Measurements from ENCODE around the gene NRP2.

The NRP2 gene

DNA sequence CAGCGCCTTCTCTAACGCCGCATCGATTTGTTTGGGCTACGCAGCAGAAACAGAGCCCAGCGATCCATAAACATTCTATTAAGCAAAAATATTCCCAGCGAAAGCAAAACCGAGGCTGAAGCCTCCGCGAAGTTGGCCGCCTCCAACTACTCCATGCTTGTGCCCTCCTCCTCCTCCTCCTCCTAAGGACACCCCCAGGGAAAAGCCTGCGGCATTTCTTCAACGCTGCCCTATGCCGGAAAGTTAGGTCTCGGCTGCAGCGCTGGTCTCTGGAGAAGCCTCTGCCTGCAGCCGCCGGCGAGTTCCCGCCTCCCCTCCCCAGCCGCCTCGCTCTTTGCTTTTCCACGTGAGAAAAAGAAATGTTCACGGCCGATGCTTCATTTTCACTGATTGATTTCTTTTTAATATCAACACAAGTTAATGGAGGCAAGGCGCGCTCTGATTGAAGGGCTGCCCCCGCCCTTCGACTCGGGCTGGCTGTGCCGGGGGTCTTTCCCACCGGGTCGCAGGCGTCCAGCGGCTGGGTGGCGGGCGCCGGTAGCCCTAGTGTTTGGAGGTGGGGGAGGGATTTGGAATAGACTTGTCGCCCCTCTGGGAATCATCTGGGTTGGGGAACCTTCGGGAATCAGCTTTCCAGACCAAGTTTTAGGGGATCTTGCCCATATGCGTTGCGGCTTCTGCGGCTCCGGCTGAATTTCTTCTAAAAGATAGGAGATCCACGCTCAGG lies 3.9 kb downstream of the NRP2 start:
- Histone ChIP-seq H3K27me3 (ENCODE audit: low read depth) (no peaks in the 10 kb centered on the region), H3K4me1 (peaks cover 3% of the 10 kb centered on the region), H3K9me3 (no peaks in the 10 kb centered on the region), H3K4me3 (no peak overlapping the region), H3K36me3 (replicated peaks) (no peaks in the 10 kb centered on the region)
- in situ Hi-C loops (cut with MboI; ENCODE audit: low sequenced_read_pairs), result loop anchor here (25.0 kb wide), 2 partner anchors 824 to 1374 kb away; no protein-coding TSS in a partner anchor
- no peak for DNase-seq (ENCODE audit: low spot score in 2 of 2)

DNA sequence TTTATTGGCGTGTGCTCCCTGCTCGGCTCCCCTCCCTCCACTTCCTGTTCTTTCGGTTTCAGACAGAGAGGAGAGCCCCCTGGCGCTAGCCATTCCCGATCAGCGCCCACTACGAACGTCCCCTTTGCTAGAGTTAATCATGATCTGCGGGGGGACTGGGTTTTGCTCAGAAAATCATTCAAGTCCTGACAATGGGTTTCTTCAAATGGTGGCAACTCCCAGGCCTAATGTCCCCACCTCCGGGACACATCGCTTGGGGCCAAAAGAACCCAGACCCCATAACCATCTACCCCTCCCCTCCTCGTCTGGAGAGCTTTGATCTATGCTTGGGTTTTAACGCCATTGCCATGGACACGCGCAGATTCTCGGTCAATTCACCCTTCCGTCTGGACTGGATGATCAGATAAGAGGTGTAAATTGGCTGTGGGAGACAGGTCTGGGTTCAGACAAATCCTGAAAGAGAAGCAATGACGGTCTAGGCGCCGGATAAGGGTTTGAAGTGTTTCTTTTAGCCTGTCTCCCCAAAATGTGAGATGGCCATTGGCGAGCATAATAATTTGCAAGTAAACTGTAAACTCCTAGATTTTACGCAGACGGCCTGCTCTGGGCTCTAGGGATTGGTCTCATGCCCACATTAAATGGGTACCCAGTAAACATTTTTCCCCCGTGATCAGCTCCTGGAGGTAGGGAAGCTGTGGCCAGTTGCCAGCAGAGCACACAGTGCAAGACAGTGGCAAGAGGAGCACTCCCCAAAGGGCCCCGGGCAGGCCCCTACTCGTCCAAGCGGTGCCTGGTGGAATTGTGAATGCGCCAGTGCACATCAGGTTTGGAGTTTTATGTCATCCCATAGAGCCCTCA lies 4.7 kb downstream of the NRP2 start:
- H3K27me3 ChIP-seq (ENCODE audit: low read depth), result no peaks in the 10 kb centered on the region
- in situ Hi-C loops (cut with MboI; ENCODE audit: low sequenced_read_pairs), result loop anchor here (25.0 kb wide), 2 partner anchors 825 to 1375 kb away; no protein-coding TSS in a partner anchor
- H3K4me1 ChIP-seq, result peaks cover 3% of the 10 kb centered on the region
- no peak overlapping the region for H3K4me3 ChIP-seq
- no peaks in the 10 kb centered on the region for H3K36me3 ChIP-seq (replicated peaks)
- no peaks in the 10 kb centered on the region for H3K9me3 ChIP-seq
- no peak for DNase-seq (ENCODE audit: low spot score in 2 of 2)

DNA sequence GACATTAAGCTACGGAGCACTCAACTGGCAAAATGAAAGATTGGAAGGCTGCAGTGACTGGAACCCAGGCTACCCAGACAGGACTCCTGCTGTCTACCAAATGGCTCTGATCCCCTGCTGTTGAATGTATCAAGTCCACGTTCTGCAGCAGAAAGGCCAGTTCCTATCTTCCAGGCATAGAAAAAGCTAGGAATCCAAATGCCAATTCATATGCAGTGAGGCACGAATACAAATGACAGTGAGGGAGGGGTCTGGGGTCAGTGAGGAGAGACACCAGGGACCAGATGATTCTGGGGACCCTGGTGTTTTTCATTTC lies 5.3 kb downstream of the NRP2 start:
- Histone ChIP-seq H3K4me3 (no peak overlapping the region), H3K4me1 (peaks cover 2% of the 10 kb centered on the region), H3K27me3 (ENCODE audit: low read depth) (no peaks in the 10 kb centered on the region), H3K36me3 (replicated peaks) (no peaks in the 10 kb centered on the region), H3K9me3 (no peaks in the 10 kb centered on the region)
- in situ Hi-C loops (cut with MboI; ENCODE audit: low sequenced_read_pairs), result loop anchor here (25.0 kb wide), 2 partner anchors 825 to 1375 kb away; no protein-coding TSS in a partner anchor
- no peak for DNase-seq (ENCODE audit: low spot score in 2 of 2)

DNA sequence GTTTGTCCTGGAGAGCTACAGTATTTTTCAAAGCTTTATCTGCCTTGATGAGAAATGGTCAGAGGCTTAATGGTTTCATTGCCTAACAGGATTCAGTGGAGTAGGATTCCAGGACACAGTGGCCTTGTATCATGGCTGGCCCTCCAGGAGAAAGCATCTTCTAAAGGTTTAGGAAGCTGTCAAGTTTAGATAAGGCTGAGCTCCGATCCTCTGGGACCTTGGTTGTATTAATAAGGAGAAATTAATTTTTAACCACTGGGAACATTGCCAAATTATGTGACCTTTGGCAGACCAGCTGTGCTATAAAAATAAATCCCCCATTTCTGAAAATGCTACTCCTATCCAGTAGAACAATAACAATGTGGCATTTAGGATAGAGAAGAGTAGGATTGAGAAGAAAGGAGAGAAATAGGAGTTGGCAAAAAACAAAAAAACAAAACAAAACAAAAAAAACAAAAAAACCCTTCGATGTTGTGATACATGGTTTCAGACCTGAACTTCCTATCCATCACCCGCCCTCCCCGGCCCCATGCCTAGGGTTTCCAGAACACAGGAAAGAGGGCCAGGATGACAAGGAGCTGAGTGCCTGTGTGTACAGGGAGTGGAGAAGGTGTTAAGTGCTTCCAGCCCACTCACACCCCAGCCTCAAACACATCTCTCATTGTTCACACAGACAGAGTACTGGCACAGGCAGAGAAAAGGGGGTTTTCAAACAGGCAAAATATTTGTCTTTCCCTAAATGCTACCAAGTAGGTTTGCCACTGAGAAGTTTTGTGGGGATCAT lies 6.3 kb downstream of the NRP2 start:
- no peaks in the 10 kb centered on the region for H3K9me3 ChIP-seq
- no peak overlapping the region for H3K4me3 ChIP-seq
- no peaks in the 10 kb centered on the region for H3K4me1 ChIP-seq
- no peaks in the 10 kb centered on the region for H3K36me3 ChIP-seq (replicated peaks)
- in situ Hi-C loops (cut with MboI; ENCODE audit: low sequenced_read_pairs), result loop anchor here (25.0 kb wide), 2 partner anchors 826 to 1376 kb away; no protein-coding TSS in a partner anchor
- no peaks in the 10 kb centered on the region for H3K27me3 ChIP-seq (ENCODE audit: low read depth)
- no peak for DNase-seq (ENCODE audit: low spot score in 2 of 2)

DNA sequence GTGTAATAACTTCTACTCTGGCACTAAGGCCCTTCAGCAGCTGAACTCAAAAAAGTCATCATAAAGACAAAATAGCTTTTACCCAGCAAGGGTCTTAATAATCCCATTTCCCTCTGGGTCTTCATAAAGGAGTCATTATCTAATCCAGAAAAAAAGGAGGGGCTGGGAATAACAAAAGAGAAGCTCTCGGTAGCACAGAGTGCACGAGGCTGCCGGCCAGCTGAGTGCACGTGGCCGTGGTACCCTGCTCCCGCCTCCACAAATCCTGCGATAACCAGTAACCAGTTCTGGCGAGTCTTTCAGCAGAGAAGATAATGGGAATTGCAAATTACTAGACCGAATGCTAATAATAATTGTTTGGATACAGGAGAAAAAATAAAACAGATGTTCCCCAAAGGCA lies 7.5 kb downstream of the NRP2 start:
- Histone ChIP-seq H3K4me1 (no peaks in the 10 kb centered on the region), H3K4me3 (no peak overlapping the region), H3K36me3 (replicated peaks) (no peaks in the 10 kb centered on the region), H3K9me3 (no peaks in the 10 kb centered on the region), H3K27me3 (ENCODE audit: low read depth) (no peaks in the 10 kb centered on the region)
- in situ Hi-C loops (cut with MboI; ENCODE audit: low sequenced_read_pairs), result loop anchor here (25.0 kb wide), 2 partner anchors 828 to 1378 kb away; no protein-coding TSS in a partner anchor
- DNase-seq (ENCODE audit: low spot score in 2 of 2), result no peak

DNA sequence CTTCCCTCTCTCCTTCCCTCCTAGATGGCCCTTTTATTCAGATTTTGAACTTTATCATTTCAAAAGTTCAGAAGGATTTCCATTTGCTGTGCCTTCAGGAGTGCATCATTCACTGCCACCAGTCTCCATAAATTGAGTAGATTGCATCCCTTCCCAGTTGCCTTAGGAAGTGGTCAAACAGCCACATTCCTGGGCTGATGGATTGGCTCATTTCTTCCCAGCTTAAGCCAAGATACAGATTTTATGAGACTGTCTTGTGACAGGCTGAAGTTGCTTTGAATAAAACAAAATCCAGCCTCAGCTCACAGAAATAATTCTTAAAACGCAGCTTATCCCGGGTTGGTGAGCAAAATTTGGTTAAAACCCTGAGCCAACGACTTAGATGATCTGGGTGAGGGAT lies 9.8 kb downstream of the NRP2 start:
- Histone ChIP-seq H3K36me3 (replicated peaks) (no peaks in the 10 kb centered on the region), H3K4me3 (no peak overlapping the region), H3K27me3 (ENCODE audit: low read depth) (no peaks in the 10 kb centered on the region), H3K9me3 (no peaks in the 10 kb centered on the region), H3K4me1 (no peaks in the 10 kb centered on the region)
- DNase-seq (ENCODE audit: low spot score in 2 of 2), result no peak
- in situ Hi-C loops (cut with MboI; ENCODE audit: low sequenced_read_pairs), result loop anchor here (25.0 kb wide), 2 partner anchors 830 to 1380 kb away; no protein-coding TSS in a partner anchor

DNA sequence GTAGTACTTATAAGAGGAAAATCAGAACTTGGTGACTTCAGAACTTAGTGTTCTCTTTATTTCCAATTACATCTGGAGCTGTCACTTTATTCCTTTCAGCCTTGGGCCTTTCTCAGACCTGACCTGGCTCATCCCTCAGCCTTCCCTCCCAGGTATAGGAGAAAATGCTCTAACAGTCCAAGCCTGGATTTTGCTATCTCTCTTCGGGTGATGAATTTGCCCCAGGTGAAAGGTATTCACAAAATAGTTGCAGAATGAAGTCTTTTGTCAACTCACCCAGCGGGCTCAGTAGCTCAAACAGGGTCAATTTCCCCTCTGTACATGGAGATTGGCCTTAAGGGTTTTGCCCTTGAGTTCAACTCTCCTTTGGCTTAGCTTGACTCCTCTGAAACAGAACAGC lies 12.0 kb downstream of the NRP2 start:
- DNase-seq (ENCODE audit: low spot score in 2 of 2), result no peak
- in situ Hi-C loops (cut with MboI; ENCODE audit: low sequenced_read_pairs), result loop anchor here (25.0 kb wide), 2 partner anchors 832 to 1382 kb away; no protein-coding TSS in a partner anchor
- H3K4me3 ChIP-seq, result no peak overlapping the region
- no peaks in the 10 kb centered on the region for H3K36me3 ChIP-seq (replicated peaks)
- H3K27me3 ChIP-seq (ENCODE audit: low read depth), result no peaks in the 10 kb centered on the region
- H3K9me3 ChIP-seq, result no peaks in the 10 kb centered on the region
- peaks cover 3% of the 10 kb centered on the region; the same call in 1 of the 2 replicates for H3K4me1 ChIP-seq

DNA sequence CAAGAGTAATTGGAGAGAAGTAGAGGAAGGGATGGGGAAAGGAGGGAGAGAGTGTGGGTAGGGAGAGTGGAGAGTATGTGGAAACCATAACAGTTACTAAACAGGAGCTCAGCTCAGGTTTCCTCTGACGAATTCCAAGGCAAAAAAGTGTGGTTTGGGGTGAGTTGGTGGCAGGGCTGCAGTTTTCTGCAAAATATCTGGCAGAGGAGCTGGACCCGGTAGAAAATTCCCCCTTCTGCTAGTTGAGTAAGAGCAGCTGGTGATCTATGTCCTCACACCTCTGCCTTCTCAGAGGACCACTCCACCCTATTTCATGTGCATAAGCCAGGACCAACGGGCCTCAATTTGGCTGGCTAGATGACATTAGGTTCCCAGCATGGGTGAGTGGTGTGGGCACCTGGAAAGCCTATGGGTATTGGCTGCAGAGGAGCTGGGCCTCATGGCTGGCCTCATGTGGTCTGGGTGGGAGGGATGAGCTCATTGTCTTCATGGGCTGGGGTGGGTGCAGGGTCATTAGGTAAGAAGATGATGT lies 13.2 kb downstream of the NRP2 start:
- Histone ChIP-seq H3K36me3 (replicated peaks) (no peaks in the 10 kb centered on the region), H3K4me3 (no peak overlapping the region), H3K4me1 (peaks cover 4% of the 10 kb centered on the region; the same call in 1 of the 2 replicates), H3K9me3 (no peaks in the 10 kb centered on the region), H3K27me3 (ENCODE audit: low read depth) (no peaks in the 10 kb centered on the region)
- in situ Hi-C loops (cut with MboI; ENCODE audit: low sequenced_read_pairs), result loop anchor here (25.0 kb wide), 2 partner anchors 833 to 1383 kb away; no protein-coding TSS in a partner anchor
- no peak for DNase-seq (ENCODE audit: low spot score in 2 of 2)

DNA sequence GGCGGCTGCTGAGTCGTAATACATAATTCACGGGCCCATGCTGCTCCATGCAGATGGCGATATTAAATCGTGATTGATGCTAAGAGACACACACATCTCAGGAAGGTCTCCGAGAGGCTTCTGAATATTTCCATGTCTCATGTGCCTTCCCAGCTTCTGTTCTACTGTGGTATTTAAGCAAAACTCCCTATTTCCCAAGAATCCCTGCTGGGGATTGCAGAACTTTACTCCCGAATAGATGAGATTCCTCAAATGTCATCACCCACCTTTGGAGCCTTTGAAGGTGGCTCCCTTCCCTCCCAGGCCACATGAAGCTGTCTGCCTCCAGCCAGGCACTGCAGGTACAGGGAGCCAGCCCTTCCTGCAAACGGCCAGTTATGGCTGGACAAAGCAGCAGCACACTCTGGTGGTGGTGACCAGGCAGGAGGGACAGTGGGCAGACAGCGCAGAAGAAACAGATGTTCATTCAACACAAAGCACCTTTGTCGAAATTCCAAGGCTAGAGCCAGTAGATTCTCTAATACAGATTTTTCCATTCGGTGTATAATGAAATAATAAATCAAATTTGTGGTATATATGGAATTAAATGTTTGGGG lies 14.1 kb downstream of the NRP2 start:
- no peaks in the 10 kb centered on the region for H3K27me3 ChIP-seq (ENCODE audit: low read depth)
- no peaks in the 10 kb centered on the region for H3K9me3 ChIP-seq
- in situ Hi-C loops (cut with MboI; ENCODE audit: low sequenced_read_pairs), result loop anchor here (25.0 kb wide), 2 partner anchors 834 to 1384 kb away; no protein-coding TSS in a partner anchor
- peaks cover 4% of the 10 kb centered on the region; the same call in 1 of the 2 replicates for H3K4me1 ChIP-seq
- H3K36me3 ChIP-seq (replicated peaks), result no peaks in the 10 kb centered on the region
- H3K4me3 ChIP-seq, result no peak overlapping the region
- no peak for DNase-seq (ENCODE audit: low spot score in 2 of 2)

DNA sequence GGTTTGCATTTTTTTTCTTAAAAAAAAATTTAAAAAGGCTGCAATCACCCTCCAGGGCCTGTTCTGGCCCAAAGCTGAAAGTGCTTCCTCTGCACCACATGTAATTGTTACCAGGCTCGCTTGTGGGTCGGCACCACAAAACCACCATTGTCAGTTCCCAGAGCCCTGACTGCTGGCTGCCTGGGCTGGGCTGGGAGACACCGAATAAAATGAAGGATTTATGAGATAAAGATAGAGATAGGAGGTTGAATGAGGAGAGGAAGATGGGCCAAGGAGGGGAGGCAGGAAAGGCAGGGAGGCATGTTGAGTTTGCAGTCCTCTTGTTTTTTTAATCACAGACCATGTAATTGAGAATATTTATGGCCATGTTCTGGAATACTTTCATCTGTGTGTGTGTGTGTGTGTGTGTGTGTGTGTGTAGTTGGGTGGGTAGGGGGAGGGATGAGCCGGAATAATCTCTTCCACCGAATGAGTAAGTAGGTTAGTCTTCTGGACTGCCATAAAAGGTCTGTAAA lies 14.7 kb downstream of the NRP2 start:
- Histone ChIP-seq H3K36me3 (replicated peaks) (no peaks in the 10 kb centered on the region), H3K4me1 (peaks cover 4% of the 10 kb centered on the region; the same call in 1 of the 2 replicates), H3K4me3 (no peak overlapping the region), H3K27me3 (ENCODE audit: low read depth) (no peaks in the 10 kb centered on the region), H3K9me3 (no peaks in the 10 kb centered on the region)
- no peak for DNase-seq (ENCODE audit: low spot score in 2 of 2)
- in situ Hi-C loops (cut with MboI; ENCODE audit: low sequenced_read_pairs), result loop anchor here (25.0 kb wide), 2 partner anchors 835 to 1385 kb away; no protein-coding TSS in a partner anchor

DNA sequence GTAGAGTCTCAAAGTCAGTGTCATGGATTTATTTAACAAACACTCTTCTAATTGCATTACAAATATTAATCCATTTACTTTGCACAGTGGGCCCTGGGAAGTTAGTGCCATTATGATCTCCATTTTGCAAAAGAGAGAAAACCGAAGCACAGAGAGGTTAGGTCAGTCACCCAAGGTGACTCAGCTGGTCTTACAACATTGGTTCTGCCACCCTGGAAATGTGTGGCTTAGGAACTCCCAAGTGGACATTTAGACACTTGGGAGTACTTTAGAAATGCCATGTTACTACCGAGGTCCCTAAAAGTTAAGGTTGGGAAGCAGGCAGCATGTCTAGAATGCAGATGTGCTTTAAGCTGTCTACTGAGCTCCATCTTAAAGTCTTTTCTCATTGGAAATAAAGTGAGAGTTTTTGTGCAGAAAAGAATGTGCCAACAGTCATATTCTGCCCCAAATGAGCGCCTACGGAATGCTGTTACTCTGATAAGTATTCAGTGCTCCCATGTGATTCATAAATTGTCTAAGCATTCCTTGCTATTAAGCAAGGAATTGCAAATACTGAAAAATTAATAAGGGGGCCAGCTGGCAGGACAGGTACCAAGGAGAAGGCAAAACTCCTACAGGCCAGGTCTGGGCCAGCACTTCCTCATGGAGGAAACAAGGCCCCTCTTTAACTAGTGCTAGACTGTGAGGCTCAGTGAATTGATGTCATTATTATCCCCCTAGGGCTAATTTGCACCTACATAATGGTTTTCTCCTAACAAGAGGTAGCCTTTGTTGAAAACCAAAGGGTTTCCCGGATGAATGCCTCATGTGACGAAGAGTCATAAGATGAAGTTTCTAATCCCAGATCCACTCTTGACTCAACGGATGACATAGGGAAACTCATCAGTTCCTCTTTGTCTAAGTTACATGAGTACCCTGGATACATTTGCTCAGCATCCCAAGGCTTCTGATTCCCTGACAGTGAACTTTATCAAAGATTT lies 16.3 kb downstream of the NRP2 start:
- Histone ChIP-seq H3K4me3 (no peak overlapping the region), H3K9me3 (no peaks in the 10 kb centered on the region), H3K4me1 (peaks cover 4% of the 10 kb centered on the region; the same call in 1 of the 2 replicates), H3K36me3 (replicated peaks) (no peaks in the 10 kb centered on the region), H3K27me3 (ENCODE audit: low read depth) (no peaks in the 10 kb centered on the region)
- in situ Hi-C loops (cut with MboI; ENCODE audit: low sequenced_read_pairs), result loop anchor here (25.0 kb wide), 2 partner anchors 836 to 1386 kb away; no protein-coding TSS in a partner anchor
- DNase-seq (ENCODE audit: low spot score in 2 of 2), result no peak
